Gastrocnemius medialis (tissue), 4 donors: ENCODE results near the gene CNDP1.

Experiments
- CTCF ChIP-seq, 5 experiments: fragments of 450-650 bp in 3 of 5; fragments of 200-600 bp in 2 of 5; sonication (generic) in 2 of 5; IDR thresholded peaks in 4 of 5; conservative IDR thresholded peaks in 1 of 5; 1 replicate in 4 of 5; 2 replicates in 1 of 5; pipeline ENCODE4 v1.5.1; 2016 to 2019; ENCODE audit warnings: antibody characterized with exemption in 5 of 5, mild to moderate bottlenecking in 3 of 5, moderate library complexity in 3 of 5
- POLR2A ChIP-seq, 2 donors: fragments of 450-650 bp; IDR thresholded peaks; one replicate each; pipeline ENCODE4 v1.6.1; 2017; ENCODE audit warnings: antibody characterized with exemption in 2 of 2, mild to moderate bottlenecking in 2 of 2, moderate library complexity in 2 of 2

GRCh38 chr18:74556126-74556525, 21.8 kb downstream of the CNDP1 start:
- no peak for TF ChIP-seq CTCF (IDR thresholded peaks at IDR 0.05 in 4 of 5, conservative IDR thresholded peaks at IDR 0.05 in 1 of 5)
- no peak for TF ChIP-seq POLR2A (IDR thresholded peaks at IDR 0.05)
